Liver (tissue), 9 donors: ENCODE measurements around the gene PTPRN2. TPM values are rescaled to one million over a fixed set of nuclear protein-coding genes. Genes with fewer than 3 reads are reported as not detected.

Experiments used
- DNase-seq: peaks from one replicate; pipeline ENCODE4 v3.0.0-alpha.2; 2017; ENCODE audit warnings: low spot score
- H3K27ac ChIP-seq, 2 donors: one replicate each; pipeline ENCODE4 v1.7.0; 2013; ENCODE audit warnings: inconsistent platforms in 2 of 2, low read length in 2 of 2, control low read depth in 1 of 2, low read depth in 1 of 2, mild to moderate bottlenecking in 1 of 2
- H3K27me3 ChIP-seq, 4 donors: one replicate each; pipeline versions ENCODE4 v1.6.1 to v1.7.0; 2013; ENCODE audit warnings: low read length in 3 of 4, inconsistent platforms in 1 of 4, mild to moderate bottlenecking in 1 of 4, moderate library complexity in 1 of 4; ENCODE audit not compliant: control insufficient read depth in 4 of 4, insufficient read depth in 4 of 4
- H3K36me3 ChIP-seq, 4 donors: one replicate each; pipeline versions ENCODE4 v1.6.1 to v1.7.0; 2013; ENCODE audit warnings: low read length in 3 of 4, mild to moderate bottlenecking in 3 of 4, low read depth in 1 of 4, moderate library complexity in 1 of 4; ENCODE audit not compliant: control insufficient read depth in 4 of 4, insufficient read depth in 3 of 4
- H3K4me1 ChIP-seq, 4 donors: one replicate each; pipeline versions ENCODE4 v1.6.1 to v1.7.0; 2013; ENCODE audit warnings: low read length in 3 of 4, mild to moderate bottlenecking in 3 of 4, moderate library complexity in 1 of 4; ENCODE audit not compliant: control insufficient read depth in 4 of 4, insufficient read depth in 4 of 4
- H3K4me3 ChIP-seq, 3 donors: one replicate each; pipeline versions ENCODE4 v1.6.1 to v1.7.0; 2013; ENCODE audit warnings: low read length in 3 of 3, control low read depth in 1 of 3, low read depth in 1 of 3, mild to moderate bottlenecking in 1 of 3
- H3K9ac ChIP-seq, 2 donors: one replicate each; pipeline ENCODE4 v1.7.0; 2013; ENCODE audit warnings: low read length in 2 of 2, mild to moderate bottlenecking in 2 of 2, moderate library complexity in 2 of 2, control low read depth in 1 of 2, low read depth in 1 of 2
- H3K9me3 ChIP-seq, 4 donors: one replicate each; pipeline versions ENCODE4 v1.6.1 to v1.7.0; 2013; ENCODE audit warnings: low read length in 3 of 4; ENCODE audit not compliant: control insufficient read depth in 4 of 4
- EGR1 ChIP-seq, 2 donors: IDR thresholded peaks; 2 replicates each; pipeline ENCODE4 v1.6.1; 2016 to 2018; ENCODE audit warnings: antibody characterized with exemption in 2 of 2, low read depth in 2 of 2
- FOXA1 ChIP-seq: IDR thresholded peaks from 2 replicates; pipeline ENCODE4 v1.6.1; 2016; ENCODE audit warnings: antibody characterized with exemption
- FOXA2 ChIP-seq: IDR thresholded peaks from 2 replicates; pipeline ENCODE4 v1.6.1; 2016; ENCODE audit warnings: antibody characterized with exemption
- GABPA ChIP-seq, 2 donors: IDR thresholded peaks in 1 of 2; conservative IDR thresholded peaks in 1 of 2; 2 replicates each; pipeline ENCODE4 v1.6.1; 2016; ENCODE audit warnings: antibody characterized with exemption in 2 of 2, mild to moderate bottlenecking in 1 of 2, moderate library complexity in 1 of 2
- HNF4A ChIP-seq, 2 donors: conservative IDR thresholded peaks; 2 replicates each; pipeline ENCODE4 v1.6.1; 2016; ENCODE audit warnings: antibody characterized with exemption in 2 of 2, mild to moderate bottlenecking in 2 of 2
- HNF4G ChIP-seq: IDR thresholded peaks from 2 replicates; pipeline ENCODE4 v1.6.1; 2016; ENCODE audit warnings: antibody characterized with exemption
- JUND ChIP-seq, 2 donors: IDR thresholded peaks; 2 replicates each; pipeline ENCODE4 v1.6.1; 2016; ENCODE audit warnings: antibody characterized with exemption in 2 of 2
- NR2F2 ChIP-seq: IDR thresholded peaks from 2 replicates; pipeline ENCODE4 v1.6.1; 2016; ENCODE audit warnings: antibody characterized with exemption
- RAD21 ChIP-seq, 2 donors: IDR thresholded peaks; 2 replicates each; pipeline ENCODE4 v1.6.1; 2016; ENCODE audit warnings: antibody characterized with exemption in 2 of 2, mild to moderate bottlenecking in 2 of 2
- RXRA ChIP-seq, 2 donors: IDR thresholded peaks; 2 replicates each; pipeline ENCODE4 v1.6.1; 2017 to 2018; ENCODE audit warnings: antibody characterized with exemption in 2 of 2, mild to moderate bottlenecking in 1 of 2
- SP1 ChIP-seq: IDR thresholded peaks from 2 replicates; pipeline ENCODE4 v1.6.1; 2018; ENCODE audit warnings: antibody characterized with exemption, mild to moderate bottlenecking
- TAF1 ChIP-seq: conservative IDR thresholded peaks from 2 replicates; pipeline ENCODE4 v1.6.1; 2016; ENCODE audit warnings: antibody characterized with exemption, mild to moderate bottlenecking
- YY1 ChIP-seq: IDR thresholded peaks from 2 replicates; pipeline ENCODE4 v1.6.1; 2016; ENCODE audit warnings: antibody characterized with exemption, mild to moderate bottlenecking
- WGBS: extraction: QIAGEN DNeasy Blood & Tissue Kit; methylation state at CpG from one replicate; pipeline ENCODE4 v1.1.7; 2013; 5-methylcytosine and 5-hydroxymethylcytosine counted together
- polyA plus RNA-seq, 2 donors: library from polyadenylated mRNA; stranded (reverse) in 1 of 2; unstranded in 1 of 2; fragments of 200-250 nt in 1 of 2; fragments of >200 nt in 1 of 2; fragmentation: Nextera tagmentation in 1 of 2; extraction: Ambion mirVana in 1 of 2; gene quantifications; one replicate each; pipeline versions ENCODE4 v1.2.1 to v1.2.3, GENCODE V29; 2013 to 2015
- total RNA-seq, 2 donors: library from RNA; depleted of rRNA; stranded (reverse); fragments of >200 nt; gene quantifications; one replicate each; pipeline ENCODE4 v1.2.3, GENCODE V29; 2014
- TF ChIP-seq, protein P1 (sequence below): IDR thresholded peaks from 2 replicates; pipeline ENCODE4 v1.6.1; 2016; ENCODE audit warnings: antibody characterized with exemption
- TF ChIP-seq, protein P2 (sequence below): IDR thresholded peaks from 2 replicates; pipeline ENCODE4 v1.6.1; 2016; ENCODE audit warnings: antibody characterized with exemption, mild to moderate bottlenecking
- TF ChIP-seq, protein P3 (sequence below): fragments of 150-350 bp; IDR thresholded peaks from 2 replicates; pipeline ENCODE4 v1.5.1; 2017; ENCODE audit warnings: improper control_type of control experiment, low read depth, low read length; ENCODE audit not compliant: missing input control
- TF ChIP-seq, protein P4 (sequence below): IDR thresholded peaks from 2 replicates; pipeline ENCODE4 v1.6.1; 2016; ENCODE audit warnings: antibody characterized with exemption
- TF ChIP-seq, protein P5 (sequence below): IDR thresholded peaks from 2 replicates; pipeline ENCODE4 v1.6.1; 2016; ENCODE audit warnings: antibody characterized with exemption
- donor health status: healthy.
- donor health status: healthy.
- donor health status: healthy.
- donor health status: healthy.
- donor health status: healthy.

PTPRN2 gene
- total and polyA plus RNA-seq, 4 donors, result 0.75 to 1.9 (median 1.1) TPM

DNA sequence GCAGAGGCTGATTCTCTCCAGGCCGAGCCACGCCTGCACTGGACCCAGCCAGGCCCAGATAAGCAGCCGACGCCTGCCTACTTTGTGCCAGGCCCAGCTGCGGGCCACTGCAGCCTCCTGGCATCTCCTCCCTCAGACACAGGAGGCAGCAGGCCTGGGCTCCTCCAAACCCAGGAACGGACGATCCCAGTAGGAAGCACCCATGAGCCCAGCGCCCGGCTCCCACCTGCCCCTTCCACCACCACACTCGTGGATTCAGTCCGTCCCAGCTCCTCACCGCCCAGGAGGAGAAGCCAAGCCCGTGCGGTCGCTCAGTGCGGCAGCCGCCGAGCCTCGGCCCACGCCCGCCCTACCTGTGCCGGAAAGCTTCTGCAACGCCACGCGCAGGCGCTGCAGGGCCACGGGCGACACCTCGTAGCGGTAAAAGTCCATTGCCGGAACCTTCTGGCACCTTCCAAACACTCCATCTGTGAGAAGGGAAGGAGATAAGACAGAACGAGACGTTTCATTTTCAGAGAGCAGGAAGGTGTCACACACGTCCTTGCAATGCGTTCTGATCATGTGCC, 271.1 kb downstream of the PTPRN2 start:
- no peaks in the 10 kb centered on the region for H3K9me3 ChIP-seq
- no peaks in the 10 kb centered on the region for H3K4me1 ChIP-seq
- H3K9ac ChIP-seq, result no peak overlapping the region
- no peaks in the 10 kb centered on the region for H3K27me3 ChIP-seq
- no peak overlapping the region for H3K4me3 ChIP-seq
- no peak for TF ChIP-seq HNF4G
- TF ChIP-seq FOXA2, result no peak
- TF ChIP-seq, protein P1, sequence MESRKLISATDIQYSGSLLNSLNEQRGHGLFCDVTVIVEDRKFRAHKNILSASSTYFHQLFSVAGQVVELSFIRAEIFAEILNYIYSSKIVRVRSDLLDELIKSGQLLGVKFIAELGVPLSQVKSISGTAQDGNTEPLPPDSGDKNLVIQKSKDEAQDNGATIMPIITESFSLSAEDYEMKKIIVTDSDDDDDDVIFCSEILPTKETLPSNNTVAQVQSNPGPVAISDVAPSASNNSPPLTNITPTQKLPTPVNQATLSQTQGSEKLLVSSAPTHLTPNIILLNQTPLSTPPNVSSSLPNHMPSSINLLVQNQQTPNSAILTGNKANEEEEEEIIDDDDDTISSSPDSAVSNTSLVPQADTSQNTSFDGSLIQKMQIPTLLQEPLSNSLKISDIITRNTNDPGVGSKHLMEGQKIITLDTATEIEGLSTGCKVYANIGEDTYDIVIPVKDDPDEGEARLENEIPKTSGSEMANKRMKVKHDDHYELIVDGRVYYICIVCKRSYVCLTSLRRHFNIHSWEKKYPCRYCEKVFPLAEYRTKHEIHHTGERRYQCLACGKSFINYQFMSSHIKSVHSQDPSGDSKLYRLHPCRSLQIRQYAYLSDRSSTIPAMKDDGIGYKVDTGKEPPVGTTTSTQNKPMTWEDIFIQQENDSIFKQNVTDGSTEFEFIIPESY, result no peak
- no peak for TF ChIP-seq RXRA (IDR thresholded peaks at IDR 0.05)
- no peak for TF ChIP-seq JUND (IDR thresholded peaks at IDR 0.05)
- TF ChIP-seq TAF1, result no peak
- TF ChIP-seq GABPA (IDR thresholded peaks at IDR 0.05 in 1 of 2, conservative IDR thresholded peaks at IDR 0.05 in 1 of 2), result no peak
- no peak for TF ChIP-seq HNF4A (conservative IDR thresholded peaks at IDR 0.05)
- TF ChIP-seq, protein P2, sequence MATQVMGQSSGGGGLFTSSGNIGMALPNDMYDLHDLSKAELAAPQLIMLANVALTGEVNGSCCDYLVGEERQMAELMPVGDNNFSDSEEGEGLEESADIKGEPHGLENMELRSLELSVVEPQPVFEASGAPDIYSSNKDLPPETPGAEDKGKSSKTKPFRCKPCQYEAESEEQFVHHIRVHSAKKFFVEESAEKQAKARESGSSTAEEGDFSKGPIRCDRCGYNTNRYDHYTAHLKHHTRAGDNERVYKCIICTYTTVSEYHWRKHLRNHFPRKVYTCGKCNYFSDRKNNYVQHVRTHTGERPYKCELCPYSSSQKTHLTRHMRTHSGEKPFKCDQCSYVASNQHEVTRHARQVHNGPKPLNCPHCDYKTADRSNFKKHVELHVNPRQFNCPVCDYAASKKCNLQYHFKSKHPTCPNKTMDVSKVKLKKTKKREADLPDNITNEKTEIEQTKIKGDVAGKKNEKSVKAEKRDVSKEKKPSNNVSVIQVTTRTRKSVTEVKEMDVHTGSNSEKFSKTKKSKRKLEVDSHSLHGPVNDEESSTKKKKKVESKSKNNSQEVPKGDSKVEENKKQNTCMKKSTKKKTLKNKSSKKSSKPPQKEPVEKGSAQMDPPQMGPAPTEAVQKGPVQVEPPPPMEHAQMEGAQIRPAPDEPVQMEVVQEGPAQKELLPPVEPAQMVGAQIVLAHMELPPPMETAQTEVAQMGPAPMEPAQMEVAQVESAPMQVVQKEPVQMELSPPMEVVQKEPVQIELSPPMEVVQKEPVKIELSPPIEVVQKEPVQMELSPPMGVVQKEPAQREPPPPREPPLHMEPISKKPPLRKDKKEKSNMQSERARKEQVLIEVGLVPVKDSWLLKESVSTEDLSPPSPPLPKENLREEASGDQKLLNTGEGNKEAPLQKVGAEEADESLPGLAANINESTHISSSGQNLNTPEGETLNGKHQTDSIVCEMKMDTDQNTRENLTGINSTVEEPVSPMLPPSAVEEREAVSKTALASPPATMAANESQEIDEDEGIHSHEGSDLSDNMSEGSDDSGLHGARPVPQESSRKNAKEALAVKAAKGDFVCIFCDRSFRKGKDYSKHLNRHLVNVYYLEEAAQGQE, result no peak
- no peak for TF ChIP-seq YY1
- no peak for TF ChIP-seq NR2F2
- TF ChIP-seq EGR1 (IDR thresholded peaks at IDR 0.05; ENCODE audit: low read depth in 2 of 2), result no peak
- H3K36me3 ChIP-seq, result no peaks in the 10 kb centered on the region
- WGBS, result 92% methylated on average over 35 of the region's 35 CpGs
- no peak for DNase-seq
- no peak overlapping the region for H3K27ac ChIP-seq

DNA sequence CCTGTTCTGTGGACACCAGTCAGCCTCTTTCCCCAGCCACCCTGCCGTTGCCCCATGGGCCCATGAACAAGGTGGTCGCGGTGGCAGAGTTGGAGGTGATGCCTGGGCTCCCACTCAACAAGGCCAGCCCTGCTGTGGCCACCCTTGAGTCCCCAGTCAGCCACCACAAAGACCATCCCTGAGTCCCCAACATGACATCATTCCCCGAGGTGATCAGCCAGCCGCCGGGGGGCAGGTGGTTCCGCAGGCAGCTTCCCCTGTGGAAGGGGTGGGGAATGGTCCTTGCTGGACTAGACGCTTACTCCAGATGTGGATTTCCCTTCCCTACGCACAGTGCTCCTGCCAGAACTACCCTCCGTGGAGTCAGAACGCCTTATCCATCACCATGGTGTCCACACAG, 271.7 kb downstream of the PTPRN2 start:
- H3K9ac ChIP-seq, result no peak overlapping the region
- 93% methylated on average over 11 of the region's 11 CpGs for WGBS
- no peaks in the 10 kb centered on the region for H3K4me1 ChIP-seq
- no peak overlapping the region for H3K27ac ChIP-seq
- TF ChIP-seq, protein P2, result no peak
- TF ChIP-seq RAD21 (IDR thresholded peaks at IDR 0.05) (no peak), YY1 (no peak), HNF4G (no peak), NR2F2 (no peak), JUND (IDR thresholded peaks at IDR 0.05) (no peak), HNF4A (conservative IDR thresholded peaks at IDR 0.05) (no peak), FOXA2 (no peak), GABPA (IDR thresholded peaks at IDR 0.05 in 1 of 2, conservative IDR thresholded peaks at IDR 0.05 in 1 of 2) (no peak), SP1 (no peak), FOXA1 (no peak)
- TF ChIP-seq, protein P3, sequence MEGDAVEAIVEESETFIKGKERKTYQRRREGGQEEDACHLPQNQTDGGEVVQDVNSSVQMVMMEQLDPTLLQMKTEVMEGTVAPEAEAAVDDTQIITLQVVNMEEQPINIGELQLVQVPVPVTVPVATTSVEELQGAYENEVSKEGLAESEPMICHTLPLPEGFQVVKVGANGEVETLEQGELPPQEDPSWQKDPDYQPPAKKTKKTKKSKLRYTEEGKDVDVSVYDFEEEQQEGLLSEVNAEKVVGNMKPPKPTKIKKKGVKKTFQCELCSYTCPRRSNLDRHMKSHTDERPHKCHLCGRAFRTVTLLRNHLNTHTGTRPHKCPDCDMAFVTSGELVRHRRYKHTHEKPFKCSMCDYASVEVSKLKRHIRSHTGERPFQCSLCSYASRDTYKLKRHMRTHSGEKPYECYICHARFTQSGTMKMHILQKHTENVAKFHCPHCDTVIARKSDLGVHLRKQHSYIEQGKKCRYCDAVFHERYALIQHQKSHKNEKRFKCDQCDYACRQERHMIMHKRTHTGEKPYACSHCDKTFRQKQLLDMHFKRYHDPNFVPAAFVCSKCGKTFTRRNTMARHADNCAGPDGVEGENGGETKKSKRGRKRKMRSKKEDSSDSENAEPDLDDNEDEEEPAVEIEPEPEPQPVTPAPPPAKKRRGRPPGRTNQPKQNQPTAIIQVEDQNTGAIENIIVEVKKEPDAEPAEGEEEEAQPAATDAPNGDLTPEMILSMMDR, result no peak
- TF ChIP-seq, protein P4, sequence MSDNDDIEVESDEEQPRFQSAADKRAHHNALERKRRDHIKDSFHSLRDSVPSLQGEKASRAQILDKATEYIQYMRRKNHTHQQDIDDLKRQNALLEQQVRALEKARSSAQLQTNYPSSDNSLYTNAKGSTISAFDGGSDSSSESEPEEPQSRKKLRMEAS, result no peak
- TF ChIP-seq, protein P5, sequence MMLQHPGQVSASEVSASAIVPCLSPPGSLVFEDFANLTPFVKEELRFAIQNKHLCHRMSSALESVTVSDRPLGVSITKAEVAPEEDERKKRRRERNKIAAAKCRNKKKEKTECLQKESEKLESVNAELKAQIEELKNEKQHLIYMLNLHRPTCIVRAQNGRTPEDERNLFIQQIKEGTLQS, result no peak
- TF ChIP-seq, protein P1, result no peak
- H3K27me3 ChIP-seq, result no peaks in the 10 kb centered on the region
- no peaks in the 10 kb centered on the region for H3K9me3 ChIP-seq
- peak; percentile 30 for DNase-seq
- H3K36me3 ChIP-seq, result no peaks in the 10 kb centered on the region
- no peak overlapping the region for H3K4me3 ChIP-seq
